Measurements from ENCODE around the gene RPL10L.

RPL10L gene

GRCh38 chr14:46653031-46653755 is 1.6 kb upstream of the RPL10L start:
- DNase-seq (ENCODE audit: extremely low read depth, low read depth), result no peak
- no peak overlapping the region for H3K4me3 ChIP-seq (replicated peaks; ENCODE audit: low read depth, low read length)
- no peak for TF ChIP-seq CTCF (IDR thresholded peaks at IDR 0.05; ENCODE audit: low read depth, low read length, missing control alignments)

- TF ChIP-seq CTCF (IDR thresholded peaks at IDR 0.05; ENCODE audit: low read depth, low read length, missing control alignments), result no peak
- no peak for DNase-seq (ENCODE audit: extremely low read depth, low read depth)
- no peak overlapping the region for H3K4me3 ChIP-seq (replicated peaks; ENCODE audit: low read depth, low read length)
These were observed 4.8 kb downstream of the RPL10L start for GRCh38 chr14:46646796-46647195.

DNA sequence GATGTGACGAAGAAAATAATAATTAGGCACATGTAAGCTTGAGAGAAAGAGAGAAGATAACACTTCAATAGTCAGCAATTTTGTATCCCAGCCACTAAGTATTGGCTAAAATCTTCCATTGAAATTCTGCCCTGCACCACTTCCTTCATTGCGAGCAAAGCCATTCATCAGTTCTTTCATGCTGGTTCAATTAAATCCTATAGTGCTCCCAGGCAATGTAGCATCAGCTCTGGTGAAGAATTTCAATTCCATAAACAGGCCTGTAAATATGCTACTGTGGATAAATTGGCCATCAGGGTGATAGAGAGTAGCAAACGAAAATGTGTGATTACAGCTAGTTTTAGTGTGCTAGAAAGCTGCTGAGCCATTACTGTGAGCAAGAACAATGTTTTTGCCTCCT is 24.7 kb downstream of the RPL10L start:
- no peak for TF ChIP-seq CTCF (IDR thresholded peaks at IDR 0.05; ENCODE audit: low read depth, low read length, missing control alignments)
- no peak for DNase-seq (ENCODE audit: extremely low read depth, low read depth)
- no peak overlapping the region for H3K4me3 ChIP-seq (replicated peaks; ENCODE audit: low read depth, low read length)

Measured in HFF-Myc (cell line).